ENCODE data around the gene ERGIC1. TPM values are rescaled to one million over a fixed set of nuclear protein-coding genes. Genes with fewer than 3 reads are reported as not detected.

ERGIC1 gene
- total RNA-seq, 6 experiments from 2014 or later, result 240 to 276 (median 258) TPM

- TF ChIP-seq CTCF (IDR thresholded peaks at IDR 0.05), result no peak
Measured at GRCh38 chr5:172834415-172835289, 601 bp downstream of the ERGIC1 start.

GRCh38 chr5:172835290-172835993, 1.4 kb downstream of the ERGIC1 start:
- Mint-ChIP-seq H3K9me3 (no peaks in the 10 kb centered on the region), H3K27me3 (ENCODE audit: insufficient read depth) (no peaks in the 10 kb centered on the region; the same call in none of the 2 replicates), H3K4me3 (peak overlapping the region; percentile 89), H3K4me1 (ENCODE audit: low read depth) (peaks cover 59% of the 10 kb centered on the region), H3K27ac (peak overlapping the region; percentile 73), H3K36me3 (ENCODE audit: low read depth) (peaks cover 5% of the 10 kb centered on the region; the same call in 1 of the 2 replicates)
- TF ChIP-seq CTCF (IDR thresholded peaks at IDR 0.05), result no peak
- DNase-seq, result no peak

More at GRCh38 chr5:172834415-172835289, 601 bp downstream of the ERGIC1 start:
- H3K27ac Mint-ChIP-seq, result peak overlapping the region; percentile 73
- H3K27me3 Mint-ChIP-seq (ENCODE audit: insufficient read depth), result no peaks in the 10 kb centered on the region; the same call in 1 of the 2 replicates
- H3K9me3 Mint-ChIP-seq, result no peaks in the 10 kb centered on the region
- DNase-seq, result peak; percentile 22
- peak overlapping the region; percentile 89 for H3K4me3 Mint-ChIP-seq
- H3K4me1 Mint-ChIP-seq (ENCODE audit: low read depth), result peaks cover 58% of the 10 kb centered on the region
- H3K36me3 Mint-ChIP-seq (ENCODE audit: low read depth), result peaks cover 5% of the 10 kb centered on the region; the same call in 1 of the 2 replicates

GRCh38 chr5:172835994-172836356, 1.9 kb downstream of the ERGIC1 start:
- no peak for TF ChIP-seq CTCF (IDR thresholded peaks at IDR 0.05)
- no peaks in the 10 kb centered on the region; the same call in none of the 2 replicates for H3K27me3 Mint-ChIP-seq (ENCODE audit: insufficient read depth)
- H3K27ac Mint-ChIP-seq, result peak overlapping the region; percentile 73
- DNase-seq, result no peak
- no peaks in the 10 kb centered on the region for H3K9me3 Mint-ChIP-seq
- peaks cover 5% of the 10 kb centered on the region; the same call in 1 of the 2 replicates for H3K36me3 Mint-ChIP-seq (ENCODE audit: low read depth)
- H3K4me1 Mint-ChIP-seq (ENCODE audit: low read depth), result peaks cover 55% of the 10 kb centered on the region
- H3K4me3 Mint-ChIP-seq, result peak overlapping the region; percentile 89

- DNase-seq, result no peak
- H3K36me3 Mint-ChIP-seq (ENCODE audit: low read depth), result peaks cover 5% of the 10 kb centered on the region; the same call in 1 of the 2 replicates
- no peak overlapping the region for H3K27ac Mint-ChIP-seq
- H3K4me1 Mint-ChIP-seq (ENCODE audit: low read depth), result peaks cover 56% of the 10 kb centered on the region
- H3K27me3 Mint-ChIP-seq (ENCODE audit: insufficient read depth), result no peaks in the 10 kb centered on the region; the same call in none of the 2 replicates
- no peaks in the 10 kb centered on the region for H3K9me3 Mint-ChIP-seq
- no peak overlapping the region for H3K4me3 Mint-ChIP-seq
- no peak for TF ChIP-seq CTCF (IDR thresholded peaks at IDR 0.05)
Measured at GRCh38 chr5:172837640-172838039, 3.6 kb downstream of the ERGIC1 start.

- peaks cover 50% of the 10 kb centered on the region for H3K4me1 Mint-ChIP-seq (ENCODE audit: low read depth)
- H3K27me3 Mint-ChIP-seq (ENCODE audit: insufficient read depth), result no peaks in the 10 kb centered on the region; the same call in none of the 2 replicates
- TF ChIP-seq CTCF (IDR thresholded peaks at IDR 0.05), result no peak
- H3K4me3 Mint-ChIP-seq, result no peak overlapping the region
- H3K9me3 Mint-ChIP-seq, result no peaks in the 10 kb centered on the region
- peaks cover 7% of the 10 kb centered on the region for H3K36me3 Mint-ChIP-seq (ENCODE audit: low read depth)
- DNase-seq, result no peak
- H3K27ac Mint-ChIP-seq, result no peak overlapping the region; the same call in 1 of the 2 replicates
Measured at GRCh38 chr5:172838151-172838875, 4.3 kb downstream of the ERGIC1 start.
